Mucosa of descending colon (tissue), 3 donors: Measurements from ENCODE around the gene CITED4. TPM values are rescaled to one million over a fixed set of nuclear protein-coding genes. Genes with fewer than 3 reads are reported as not detected.

Experiments
- ATAC-seq: fragments of 200-7000 bp; cut with Tn5 transposase; one replicate; pipeline ENCODE4 v1.9.1; 2020; ENCODE audit warnings: mild to moderate bottlenecking, moderate library complexity
- DNase-seq, 3 donors: peaks; one replicate each; pipeline ENCODE4 v3.0.0-alpha.2; 2020
- H3K36me3 ChIP-seq: fragments of 200-600 bp; one replicate; pipeline ENCODE4 v1.8.0; 2021; ENCODE audit warnings: low read depth, mild to moderate bottlenecking
- H3K4me1 ChIP-seq: fragments of 200-600 bp; one replicate; pipeline ENCODE4 v1.8.0; 2021; ENCODE audit warnings: low read depth, mild to moderate bottlenecking
- H3K4me3 ChIP-seq: fragments of 200-600 bp; one replicate; pipeline ENCODE4 v1.8.0; 2021; ENCODE audit warnings: mild to moderate bottlenecking
- H3K9me3 ChIP-seq: fragments of 200-600 bp; one replicate; pipeline ENCODE4 v1.8.0; 2021; ENCODE audit warnings: mild to moderate bottlenecking
- intact Hi-C, 2 donors: fragments of 100-400 bp; cut with DNase I in 1 of 2; cut with micrococcal nuclease in 1 of 2; formaldehyde crosslinking; loops; one replicate each; pipeline versions ENCODE4 v1.11.0 to v1.11.1; 2022; cut with DNase I, micrococcal nuclease
- total RNA-seq, 3 donors: library from RNA; stranded (reverse); fragmentation: NEBNext Ultra II Directional in 2 of 3; extraction: Animal tissue kit (Norgen Biotek cat#: 25700) in 2 of 3; gene quantifications; one replicate each; pipeline versions ENCODE4 v1.2.1 to v1.2.4, GENCODE V29; 2021 to 2023
- TF ChIP-seq, protein P1 (sequence below): fragments of 200-600 bp; IDR thresholded peaks from one replicate; pipeline ENCODE4 v1.8.0; 2022; ENCODE audit warnings: antibody characterized with exemption, mild to moderate bottlenecking
- donor health status: DM: no; HTN: no; CAD: no; lungs with moderate emphysema.
- donor health status: DM: no; HTN: no; CAD: no.
- donor health status: DM: no; HTN: yes; CAD: no.

CITED4 gene
- total RNA-seq, 3 donors from 2014 or later, result 1.9 to 45.1 (median 4.7) TPM

GRCh38 chr1:40868051-40868723 is 6.0 kb upstream of the CITED4 start:
- H3K9me3 ChIP-seq, result peaks cover 3% of the 10 kb centered on the region
- no peak overlapping the region for H3K4me3 ChIP-seq
- no peak for DNase-seq
- H3K4me1 ChIP-seq, result no peaks in the 10 kb centered on the region
- intact Hi-C loops, result no loop called here
- TF ChIP-seq, protein P1, sequence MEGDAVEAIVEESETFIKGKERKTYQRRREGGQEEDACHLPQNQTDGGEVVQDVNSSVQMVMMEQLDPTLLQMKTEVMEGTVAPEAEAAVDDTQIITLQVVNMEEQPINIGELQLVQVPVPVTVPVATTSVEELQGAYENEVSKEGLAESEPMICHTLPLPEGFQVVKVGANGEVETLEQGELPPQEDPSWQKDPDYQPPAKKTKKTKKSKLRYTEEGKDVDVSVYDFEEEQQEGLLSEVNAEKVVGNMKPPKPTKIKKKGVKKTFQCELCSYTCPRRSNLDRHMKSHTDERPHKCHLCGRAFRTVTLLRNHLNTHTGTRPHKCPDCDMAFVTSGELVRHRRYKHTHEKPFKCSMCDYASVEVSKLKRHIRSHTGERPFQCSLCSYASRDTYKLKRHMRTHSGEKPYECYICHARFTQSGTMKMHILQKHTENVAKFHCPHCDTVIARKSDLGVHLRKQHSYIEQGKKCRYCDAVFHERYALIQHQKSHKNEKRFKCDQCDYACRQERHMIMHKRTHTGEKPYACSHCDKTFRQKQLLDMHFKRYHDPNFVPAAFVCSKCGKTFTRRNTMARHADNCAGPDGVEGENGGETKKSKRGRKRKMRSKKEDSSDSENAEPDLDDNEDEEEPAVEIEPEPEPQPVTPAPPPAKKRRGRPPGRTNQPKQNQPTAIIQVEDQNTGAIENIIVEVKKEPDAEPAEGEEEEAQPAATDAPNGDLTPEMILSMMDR, result no peak
- peak; percentile 97 for ATAC-seq
- no peaks in the 10 kb centered on the region for H3K36me3 ChIP-seq

DNA sequence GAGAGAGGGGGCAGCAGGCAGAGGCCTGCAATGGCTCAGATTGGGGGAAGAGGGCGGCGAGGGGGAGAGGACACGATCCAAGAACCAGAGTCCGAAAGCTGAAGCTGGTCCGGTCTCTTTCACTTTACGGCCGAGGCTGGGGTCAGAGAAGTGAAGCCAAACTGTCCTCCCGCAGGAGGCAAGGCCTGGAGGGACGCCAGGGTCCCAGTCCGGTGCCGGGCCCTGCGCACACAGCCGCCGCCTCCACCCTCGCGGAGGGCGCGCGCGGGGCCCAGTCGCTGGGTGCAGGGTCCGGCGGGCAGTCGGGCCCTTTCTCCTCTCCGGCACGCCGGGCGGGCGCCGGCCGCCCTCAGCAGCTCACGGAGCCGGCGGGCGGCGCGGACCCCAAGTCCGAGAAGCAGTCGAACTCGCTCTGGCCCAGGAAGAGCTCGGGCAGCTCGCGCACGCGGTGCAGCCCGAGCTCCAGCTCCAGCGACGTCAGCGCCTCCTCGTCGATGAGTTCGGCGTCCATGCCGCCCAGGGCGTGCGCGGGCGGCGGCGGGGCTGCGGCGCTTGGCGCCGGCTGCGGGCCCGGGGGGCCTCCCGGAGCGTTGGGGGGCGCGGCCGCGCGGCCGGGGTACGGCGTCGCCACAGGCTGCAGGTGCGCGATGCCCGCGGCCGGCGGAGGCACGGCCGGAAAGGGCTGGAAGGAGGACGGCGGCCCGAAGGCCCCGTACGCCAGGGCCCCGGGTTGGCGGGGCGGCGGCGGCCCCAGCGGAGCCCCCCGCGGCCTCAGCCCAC is 749 bp downstream of the CITED4 start:
- Histone ChIP-seq H3K9me3 (no peaks in the 10 kb centered on the region), H3K4me1 (no peaks in the 10 kb centered on the region), H3K4me3 (peak overlapping the region; percentile 44), H3K36me3 (no peaks in the 10 kb centered on the region)
- ATAC-seq (peak; percentile 19), DNase-seq (peak; percentile 39 to 72 (median 69))
- intact Hi-C loops, result loop anchor here in 1 of 2 donors (5.0 kb wide), 1 partner anchor 86 kb away; no protein-coding TSS in a partner anchor
- TF ChIP-seq, protein P1, result no peak

- Histone ChIP-seq H3K4me1 (no peaks in the 10 kb centered on the region), H3K9me3 (no peaks in the 10 kb centered on the region), H3K4me3 (no peak overlapping the region), H3K36me3 (no peaks in the 10 kb centered on the region)
- TF ChIP-seq, protein P1, result no peak
- intact Hi-C loops, result loop anchor here in 1 of 2 donors (5.0 kb wide), 1 partner anchor 87 kb away; no protein-coding TSS in a partner anchor
- no peak for DNase-seq
- no peak for ATAC-seq
These were observed 1.4 kb downstream of the CITED4 start for GRCh38 chr1:40860706-40861223.

DNA sequence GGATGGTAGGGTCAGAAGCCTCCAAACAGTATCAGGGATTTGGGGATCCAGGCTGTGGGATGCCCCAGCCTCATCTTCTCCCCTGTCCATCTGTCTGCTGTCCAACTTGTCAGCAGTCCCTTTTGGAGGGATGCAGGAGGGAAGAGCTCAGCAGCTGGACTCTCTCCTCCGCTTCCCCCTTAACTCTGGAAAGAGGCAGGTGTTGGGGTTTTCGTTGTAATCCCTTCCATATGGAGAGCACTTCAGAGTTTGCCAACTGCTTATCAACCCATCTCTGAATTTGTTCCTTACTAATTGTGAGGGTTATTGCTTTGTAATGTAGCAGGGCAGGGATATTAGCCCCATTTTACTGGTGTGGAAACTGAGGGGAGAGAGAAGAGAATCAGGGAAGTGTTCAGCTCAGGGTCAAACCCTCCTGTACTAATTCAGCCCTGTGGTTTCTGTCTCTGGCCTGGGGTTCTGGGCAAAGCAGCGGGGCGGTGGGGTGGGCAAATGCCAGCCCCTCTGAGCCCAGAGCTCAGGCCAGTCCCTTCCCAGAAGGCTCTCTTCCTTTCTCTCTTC is 3.2 kb downstream of the CITED4 start:
- no peak for ATAC-seq
- Histone ChIP-seq H3K9me3 (no peaks in the 10 kb centered on the region), H3K4me1 (no peaks in the 10 kb centered on the region), H3K36me3 (no peaks in the 10 kb centered on the region), H3K4me3 (no peak overlapping the region)
- intact Hi-C loops, result loop anchor here (10.0 kb wide), 2 partner anchors 84 to 244 kb away; no protein-coding TSS in a partner anchor
- TF ChIP-seq, protein P1, result no peak
- no peak for DNase-seq

- no peaks in the 10 kb centered on the region for H3K9me3 ChIP-seq
- no peak for ATAC-seq
- H3K4me1 ChIP-seq, result no peaks in the 10 kb centered on the region
- H3K4me3 ChIP-seq, result no peak overlapping the region
- TF ChIP-seq, protein P1, result no peak
- DNase-seq, result no peak
- no peaks in the 10 kb centered on the region for H3K36me3 ChIP-seq
- intact Hi-C loops, result loop anchor here (10.0 kb wide), 2 partner anchors 83 to 243 kb away; no protein-coding TSS in a partner anchor
These were observed 4.4 kb downstream of the CITED4 start for GRCh38 chr1:40857737-40858136.
